ENCODE results near the gene SCN4B.

The SCN4B gene

GRCh38 chr11:118143661-118144185, 8.9 kb downstream of the SCN4B start:
- Histone ChIP-seq H3K27me3 (replicated peaks; ENCODE audit: control insufficient read depth, insufficient read depth, low read length, poor library complexity, severe bottlenecking) (peaks cover 20% of the 10 kb centered on the region), H3K36me3 (ENCODE audit: control insufficient read depth, insufficient read depth, low read length) (no peaks in the 10 kb centered on the region), H3K27ac (ENCODE audit: insufficient read depth, low read length, poor library complexity, severe bottlenecking) (no peak overlapping the region), H3K9me3 (ENCODE audit: control insufficient read depth, low read length) (no peaks in the 10 kb centered on the region), H3K4me1 (ENCODE audit: control insufficient read depth, insufficient read depth, low read length, poor library complexity, severe bottlenecking) (peaks cover 7% of the 10 kb centered on the region), H3K4me3 (ENCODE audit: insufficient read depth, low read depth, low read length, poor library complexity, severe bottlenecking) (no peak overlapping the region)
- no peak for DNase-seq

GRCh38 chr11:118142809-118143208, 9.8 kb downstream of the SCN4B start:
- Histone ChIP-seq H3K27ac (ENCODE audit: insufficient read depth, low read length, poor library complexity, severe bottlenecking) (no peak overlapping the region), H3K27me3 (replicated peaks; ENCODE audit: control insufficient read depth, insufficient read depth, low read length, poor library complexity, severe bottlenecking) (peaks cover 22% of the 10 kb centered on the region), H3K4me3 (ENCODE audit: insufficient read depth, low read depth, low read length, poor library complexity, severe bottlenecking) (no peak overlapping the region), H3K36me3 (ENCODE audit: control insufficient read depth, insufficient read depth, low read length) (no peaks in the 10 kb centered on the region), H3K4me1 (ENCODE audit: control insufficient read depth, insufficient read depth, low read length, poor library complexity, severe bottlenecking) (peaks cover 7% of the 10 kb centered on the region), H3K9me3 (ENCODE audit: control insufficient read depth, low read length) (no peaks in the 10 kb centered on the region)
- no peak for DNase-seq

GRCh38 chr11:118142081-118142480, 10.5 kb downstream of the SCN4B start:
- Histone ChIP-seq H3K27me3 (replicated peaks; ENCODE audit: control insufficient read depth, insufficient read depth, low read length, poor library complexity, severe bottlenecking) (peaks cover 24% of the 10 kb centered on the region), H3K9me3 (ENCODE audit: control insufficient read depth, low read length) (no peaks in the 10 kb centered on the region), H3K36me3 (ENCODE audit: control insufficient read depth, insufficient read depth, low read length) (no peaks in the 10 kb centered on the region), H3K27ac (ENCODE audit: insufficient read depth, low read length, poor library complexity, severe bottlenecking) (no peak overlapping the region), H3K4me1 (ENCODE audit: control insufficient read depth, insufficient read depth, low read length, poor library complexity, severe bottlenecking) (peaks cover 7% of the 10 kb centered on the region), H3K4me3 (ENCODE audit: insufficient read depth, low read depth, low read length, poor library complexity, severe bottlenecking) (no peak overlapping the region)
- no peak for DNase-seq

GRCh38 chr11:118139578-118139977, 13.0 kb downstream of the SCN4B start:
- H3K4me1 ChIP-seq (ENCODE audit: control insufficient read depth, insufficient read depth, low read length, poor library complexity, severe bottlenecking) = no peaks in the 10 kb centered on the region
- H3K36me3 ChIP-seq (ENCODE audit: control insufficient read depth, insufficient read depth, low read length) = no peaks in the 10 kb centered on the region
- DNase-seq = no peak
- peaks cover 21% of the 10 kb centered on the region for H3K27me3 ChIP-seq (replicated peaks; ENCODE audit: control insufficient read depth, insufficient read depth, low read length, poor library complexity, severe bottlenecking)
- no peak overlapping the region for H3K4me3 ChIP-seq (ENCODE audit: insufficient read depth, low read depth, low read length, poor library complexity, severe bottlenecking)
- H3K27ac ChIP-seq (ENCODE audit: insufficient read depth, low read length, poor library complexity, severe bottlenecking) = no peak overlapping the region
- no peaks in the 10 kb centered on the region for H3K9me3 ChIP-seq (ENCODE audit: control insufficient read depth, low read length)

GRCh38 chr11:118138839-118139420, 13.7 kb downstream of the SCN4B start:
- H3K4me1 ChIP-seq (ENCODE audit: control insufficient read depth, insufficient read depth, low read length, poor library complexity, severe bottlenecking) = no peaks in the 10 kb centered on the region

GRCh38 chr11:118136801-118137200, 15.8 kb downstream of the SCN4B start:
- Histone ChIP-seq H3K9me3 (ENCODE audit: control insufficient read depth, low read length) (no peaks in the 10 kb centered on the region), H3K27me3 (replicated peaks; ENCODE audit: control insufficient read depth, insufficient read depth, low read length, poor library complexity, severe bottlenecking) (peaks cover 17% of the 10 kb centered on the region), H3K4me3 (ENCODE audit: insufficient read depth, low read depth, low read length, poor library complexity, severe bottlenecking) (no peak overlapping the region), H3K36me3 (ENCODE audit: control insufficient read depth, insufficient read depth, low read length) (no peaks in the 10 kb centered on the region), H3K27ac (ENCODE audit: insufficient read depth, low read length, poor library complexity, severe bottlenecking) (no peak overlapping the region), H3K4me1 (ENCODE audit: control insufficient read depth, insufficient read depth, low read length, poor library complexity, severe bottlenecking) (no peaks in the 10 kb centered on the region)
- DNase-seq = no peak

More at GRCh38 chr11:118138839-118139420, 13.7 kb downstream of the SCN4B start:
- peaks cover 20% of the 10 kb centered on the region for H3K27me3 ChIP-seq (replicated peaks; ENCODE audit: control insufficient read depth, insufficient read depth, low read length, poor library complexity, severe bottlenecking)
- DNase-seq = no peak
- no peak overlapping the region for H3K4me3 ChIP-seq (ENCODE audit: insufficient read depth, low read depth, low read length, poor library complexity, severe bottlenecking)
- H3K27ac ChIP-seq (ENCODE audit: insufficient read depth, low read length, poor library complexity, severe bottlenecking) = no peak overlapping the region
- H3K9me3 ChIP-seq (ENCODE audit: control insufficient read depth, low read length) = no peaks in the 10 kb centered on the region
- H3K36me3 ChIP-seq (ENCODE audit: control insufficient read depth, insufficient read depth, low read length) = no peaks in the 10 kb centered on the region

- Histone ChIP-seq H3K4me1 (ENCODE audit: control insufficient read depth, insufficient read depth, low read length, poor library complexity, severe bottlenecking) (no peaks in the 10 kb centered on the region), H3K27me3 (replicated peaks; ENCODE audit: control insufficient read depth, insufficient read depth, low read length, poor library complexity, severe bottlenecking) (peaks cover 17% of the 10 kb centered on the region), H3K36me3 (ENCODE audit: control insufficient read depth, insufficient read depth, low read length) (no peaks in the 10 kb centered on the region), H3K4me3 (ENCODE audit: insufficient read depth, low read depth, low read length, poor library complexity, severe bottlenecking) (no peak overlapping the region), H3K27ac (ENCODE audit: insufficient read depth, low read length, poor library complexity, severe bottlenecking) (no peak overlapping the region), H3K9me3 (ENCODE audit: control insufficient read depth, low read length) (no peaks in the 10 kb centered on the region)
- DNase-seq = no peak
These were observed 16.3 kb downstream of the SCN4B start for GRCh38 chr11:118136341-118136740.

GRCh38 chr11:118135796-118136165, 16.8 kb downstream of the SCN4B start:
- no peak for DNase-seq
- peaks cover 17% of the 10 kb centered on the region for H3K27me3 ChIP-seq (replicated peaks; ENCODE audit: control insufficient read depth, insufficient read depth, low read length, poor library complexity, severe bottlenecking)
- H3K4me1 ChIP-seq (ENCODE audit: control insufficient read depth, insufficient read depth, low read length, poor library complexity, severe bottlenecking) = no peaks in the 10 kb centered on the region
- H3K4me3 ChIP-seq (ENCODE audit: insufficient read depth, low read depth, low read length, poor library complexity, severe bottlenecking) = no peak overlapping the region
- H3K36me3 ChIP-seq (ENCODE audit: control insufficient read depth, insufficient read depth, low read length) = no peaks in the 10 kb centered on the region
- H3K27ac ChIP-seq (ENCODE audit: insufficient read depth, low read length, poor library complexity, severe bottlenecking) = no peak overlapping the region
- H3K9me3 ChIP-seq (ENCODE audit: control insufficient read depth, low read length) = no peaks in the 10 kb centered on the region

- Histone ChIP-seq H3K4me3 (ENCODE audit: insufficient read depth, low read depth, low read length, poor library complexity, severe bottlenecking) (no peak overlapping the region), H3K27me3 (replicated peaks; ENCODE audit: control insufficient read depth, insufficient read depth, low read length, poor library complexity, severe bottlenecking) (peaks cover 13% of the 10 kb centered on the region), H3K27ac (ENCODE audit: insufficient read depth, low read length, poor library complexity, severe bottlenecking) (no peak overlapping the region), H3K36me3 (ENCODE audit: control insufficient read depth, insufficient read depth, low read length) (no peaks in the 10 kb centered on the region), H3K4me1 (ENCODE audit: control insufficient read depth, insufficient read depth, low read length, poor library complexity, severe bottlenecking) (no peaks in the 10 kb centered on the region), H3K9me3 (ENCODE audit: control insufficient read depth, low read length) (no peaks in the 10 kb centered on the region)
- DNase-seq = no peak
These were observed 17.4 kb downstream of the SCN4B start for GRCh38 chr11:118135051-118135795.

GRCh38 chr11:118133816-118134215, 18.8 kb downstream of the SCN4B start:
- peaks cover 9% of the 10 kb centered on the region for H3K27me3 ChIP-seq (replicated peaks; ENCODE audit: control insufficient read depth, insufficient read depth, low read length, poor library complexity, severe bottlenecking)

More at GRCh38 chr11:118133816-118134215, 18.8 kb downstream of the SCN4B start:
- DNase-seq = no peak
- H3K4me3 ChIP-seq (ENCODE audit: insufficient read depth, low read depth, low read length, poor library complexity, severe bottlenecking) = no peak overlapping the region
- no peak overlapping the region for H3K27ac ChIP-seq (ENCODE audit: insufficient read depth, low read length, poor library complexity, severe bottlenecking)
- H3K4me1 ChIP-seq (ENCODE audit: control insufficient read depth, insufficient read depth, low read length, poor library complexity, severe bottlenecking) = no peaks in the 10 kb centered on the region
- H3K36me3 ChIP-seq (ENCODE audit: control insufficient read depth, insufficient read depth, low read length) = no peaks in the 10 kb centered on the region
- H3K9me3 ChIP-seq (ENCODE audit: control insufficient read depth, low read length) = no peaks in the 10 kb centered on the region
